WTC11 (cell line): ENCODE measurements around the gene HCFC2. TPM values are rescaled to one million over a fixed set of nuclear protein-coding genes. Genes with fewer than 3 reads are reported as not detected.

ENCODE experiments used
- ATAC-seq: fragments of 200-7000 bp; cut with Tn5 transposase; 2 replicates; pipeline ENCODE4 v1.10.0; 2021; ENCODE audit warnings: mild to moderate bottlenecking, moderate library complexity
- CTCF ChIA-PET: fragments of 300-600 bp; sonication (Branson Sonifier 250); formaldehyde crosslinking; loops from one replicate; lab custom pipeline; 2021; ENCODE audit warnings: antibody characterized with exemption; lab: Charles Lee
- POLR2A ChIA-PET: fragments of 350-600 bp; sonication (Branson Sonifier 250); formaldehyde crosslinking; loops from one replicate; lab custom pipeline; 2021; ENCODE audit warnings: antibody characterized with exemption; lab: Charles Lee
- DNase-seq: peaks from one replicate; pipeline ENCODE4 v3.0.0; 2021; ENCODE audit warnings: low spot score
- H3K27ac Mint-ChIP-seq: 2 replicates; pipeline ENCODE4 v1.8.0; 2021; ENCODE audit warnings: mixed read lengths
- H3K27me3 Mint-ChIP-seq: 2 replicates; pipeline ENCODE4 v1.8.0; 2021; ENCODE audit warnings: low read depth, mild to moderate bottlenecking, moderate library complexity, mixed read lengths
- H3K36me3 Mint-ChIP-seq: 2 replicates; pipeline ENCODE4 v1.8.0; 2021; ENCODE audit warnings: mixed read lengths
- H3K4me1 Mint-ChIP-seq: 2 replicates; pipeline ENCODE4 v1.8.0; 2022; ENCODE audit warnings: mixed read lengths
- H3K4me3 Mint-ChIP-seq: 2 replicates; pipeline ENCODE4 v1.8.0; 2021; ENCODE audit warnings: mild to moderate bottlenecking, moderate library complexity, mixed read lengths
- H3K9me3 Mint-ChIP-seq: 2 replicates; pipeline ENCODE4 v1.8.0; 2021; ENCODE audit warnings: mixed read lengths
- FOXJ3 ChIP-seq: sonication (generic); formaldehyde crosslinking; IDR thresholded peaks from 2 replicates; pipeline ENCODE4 v1.9.0; 2021; ENCODE audit warnings: missing genetic modification reagents, mild to moderate bottlenecking, borderline replicate concordance
- HMGA2 ChIP-seq: fragments of 250-450 bp; sonication (Bioruptor Pico); IDR thresholded peaks from 2 replicates; pipeline ENCODE4 v1.4.0; 2021; ENCODE audit warnings: mild to moderate bottlenecking, moderate library complexity
- NFATC4 ChIP-seq: fragments of 250-450 bp; sonication (Bioruptor Pico); IDR thresholded peaks from 2 replicates; pipeline ENCODE4 v1.9.0; 2021; ENCODE audit warnings: mild to moderate bottlenecking
- RELA ChIP-seq: sonication (generic); formaldehyde crosslinking; IDR thresholded peaks from 2 replicates; pipeline ENCODE4 v1.8.1; 2022; ENCODE audit warnings: missing genetic modification reagents, mild to moderate bottlenecking, borderline replicate concordance
- SMAD3 ChIP-seq: sonication (generic); formaldehyde crosslinking; IDR thresholded peaks from 2 replicates; pipeline ENCODE4 v1.8.0; 2022; ENCODE audit warnings: missing genetic modification reagents, mild to moderate bottlenecking, borderline replicate concordance
- SOX15 ChIP-seq: fragments of 250-450 bp; sonication (Bioruptor Pico); IDR thresholded peaks from 2 replicates; pipeline ENCODE4 v1.9.0; 2021; ENCODE audit warnings: mild to moderate bottlenecking
- TP53 ChIP-seq: sonication (generic); formaldehyde crosslinking; IDR thresholded peaks from 2 replicates; pipeline ENCODE4 v1.8.1; 2023; ENCODE audit warnings: mild to moderate bottlenecking, missing genetic modification reagents
- total RNA-seq: library from RNA; stranded (reverse); gene quantifications from 3 replicates; pipeline ENCODE4 v1.2.3, GENCODE V29; 2021
- TF ChIP-seq, protein P1 (sequence below): sonication (generic); formaldehyde crosslinking; IDR thresholded peaks from 2 replicates; pipeline ENCODE4 v1.8.1; 2023; ENCODE audit warnings: mild to moderate bottlenecking, missing genetic modification reagents, moderate library complexity
- TF ChIP-seq, protein P2 (sequence below): sonication (generic); formaldehyde crosslinking; IDR thresholded peaks from 2 replicates; pipeline ENCODE4 v1.8.1; 2023; ENCODE audit warnings: mild to moderate bottlenecking, moderate library complexity, missing genetic modification reagents
- TF ChIP-seq, protein P3 (sequence below): sonication (generic); formaldehyde crosslinking; IDR thresholded peaks from 2 replicates; pipeline ENCODE4 v1.8.1; 2022; ENCODE audit warnings: low read depth, mild to moderate bottlenecking, moderate library complexity, missing genetic modification reagents, borderline replicate concordance
- TF ChIP-seq, protein P4 (sequence below): sonication (generic); formaldehyde crosslinking; IDR thresholded peaks from 2 replicates; pipeline ENCODE4 v1.8.0; 2022; ENCODE audit warnings: mild to moderate bottlenecking, missing genetic modification reagents
- TF ChIP-seq, protein P5 (sequence below): fragments of 250-450 bp; sonication (Bioruptor Pico); IDR thresholded peaks from 2 replicates; pipeline ENCODE4 v1.9.0; 2021; ENCODE audit warnings: mild to moderate bottlenecking
- TF ChIP-seq, protein P6 (sequence below): sonication (generic); formaldehyde crosslinking; IDR thresholded peaks from 2 replicates; pipeline ENCODE4 v1.8.1; 2023; ENCODE audit warnings: mild to moderate bottlenecking, missing genetic modification reagents, borderline replicate concordance
- TF ChIP-seq, protein P7 (sequence below): sonication (generic); formaldehyde crosslinking; IDR thresholded peaks from 2 replicates; pipeline ENCODE4 v1.8.1; 2022; ENCODE audit warnings: missing genetic modification reagents, borderline replicate concordance

HCFC2 gene
- total RNA-seq, 1 experiment from 2014 or later = 1.6 TPM

DNA sequence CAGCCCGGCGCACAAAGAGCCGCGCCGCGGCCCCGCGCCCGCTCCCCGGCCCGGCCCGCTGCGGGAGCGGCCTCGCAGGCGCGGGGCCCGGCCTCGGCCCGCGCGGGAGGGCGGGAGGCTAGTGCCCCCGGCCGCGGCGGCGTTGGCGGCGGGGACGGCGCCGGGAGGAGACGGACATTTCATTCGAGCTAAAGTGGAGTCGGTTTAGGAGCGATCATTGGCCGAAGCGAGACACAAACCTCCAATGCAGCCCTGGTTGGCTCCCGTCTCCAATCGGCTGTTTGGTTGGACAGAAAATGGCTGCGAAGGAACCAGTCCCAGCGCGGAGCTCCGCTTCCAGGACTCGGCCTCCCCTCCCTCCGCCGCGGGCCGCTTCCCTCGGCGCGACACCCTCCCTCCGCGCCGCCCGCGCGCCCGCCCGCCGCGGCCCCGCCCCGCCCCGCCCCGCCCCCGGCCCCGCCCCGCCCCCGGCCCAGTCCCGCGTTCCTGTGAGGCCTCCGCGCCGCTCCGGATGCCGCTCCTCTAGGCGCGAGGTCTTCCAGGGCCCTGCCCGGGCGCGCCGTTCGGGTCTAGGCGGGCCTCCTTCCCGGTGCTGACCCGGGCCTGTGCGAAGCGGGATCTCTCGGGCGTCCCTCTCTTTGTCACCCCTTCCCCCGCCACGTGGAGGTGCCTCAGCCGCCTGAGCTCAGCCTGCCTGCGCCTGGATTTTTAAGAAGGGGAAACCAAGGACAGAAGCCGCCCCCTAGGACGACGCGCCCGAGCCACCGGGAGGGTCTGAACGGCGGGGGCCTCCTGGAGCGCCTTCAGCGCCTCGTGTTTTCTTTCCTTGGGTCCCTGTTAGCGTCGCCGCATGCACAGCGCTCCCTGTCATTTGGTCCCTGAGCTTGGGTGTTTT, 73.8 kb downstream of the HCFC2 start, which contains the start of gene NFYB (continued):
- TF ChIP-seq, protein P1, sequence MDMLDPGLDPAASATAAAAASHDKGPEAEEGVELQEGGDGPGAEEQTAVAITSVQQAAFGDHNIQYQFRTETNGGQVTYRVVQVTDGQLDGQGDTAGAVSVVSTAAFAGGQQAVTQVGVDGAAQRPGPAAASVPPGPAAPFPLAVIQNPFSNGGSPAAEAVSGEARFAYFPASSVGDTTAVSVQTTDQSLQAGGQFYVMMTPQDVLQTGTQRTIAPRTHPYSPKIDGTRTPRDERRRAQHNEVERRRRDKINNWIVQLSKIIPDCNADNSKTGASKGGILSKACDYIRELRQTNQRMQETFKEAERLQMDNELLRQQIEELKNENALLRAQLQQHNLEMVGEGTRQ (CRISPR knock-in tag) = no peak
- TF ChIP-seq SOX15 (CRISPR knock-in tag) = no peak
- TF ChIP-seq, protein P2, sequence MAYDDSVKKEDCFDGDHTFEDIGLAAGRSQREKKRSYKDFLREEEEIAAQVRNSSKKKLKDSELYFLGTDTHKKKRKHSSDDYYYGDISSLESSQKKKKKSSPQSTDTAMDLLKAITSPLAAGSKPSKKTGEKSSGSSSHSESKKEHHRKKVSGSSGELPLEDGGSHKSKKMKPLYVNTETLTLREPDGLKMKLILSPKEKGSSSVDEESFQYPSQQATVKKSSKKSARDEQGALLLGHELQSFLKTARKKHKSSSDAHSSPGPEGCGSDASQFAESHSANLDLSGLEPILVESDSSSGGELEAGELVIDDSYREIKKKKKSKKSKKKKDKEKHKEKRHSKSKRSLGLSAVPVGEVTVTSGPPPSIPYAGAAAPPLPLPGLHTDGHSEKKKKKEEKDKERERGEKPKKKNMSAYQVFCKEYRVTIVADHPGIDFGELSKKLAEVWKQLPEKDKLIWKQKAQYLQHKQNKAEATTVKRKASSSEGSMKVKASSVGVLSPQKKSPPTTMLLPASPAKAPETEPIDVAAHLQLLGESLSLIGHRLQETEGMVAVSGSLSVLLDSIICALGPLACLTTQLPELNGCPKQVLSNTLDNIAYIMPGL (CRISPR knock-in tag) = peak; percentile 40; the same call in 1 of the 2 replicates
- TF ChIP-seq SMAD3 (CRISPR knock-in tag) = 0 out of 2 replicates have a peak, but pooled peaks have one; percentile 29

DNA sequence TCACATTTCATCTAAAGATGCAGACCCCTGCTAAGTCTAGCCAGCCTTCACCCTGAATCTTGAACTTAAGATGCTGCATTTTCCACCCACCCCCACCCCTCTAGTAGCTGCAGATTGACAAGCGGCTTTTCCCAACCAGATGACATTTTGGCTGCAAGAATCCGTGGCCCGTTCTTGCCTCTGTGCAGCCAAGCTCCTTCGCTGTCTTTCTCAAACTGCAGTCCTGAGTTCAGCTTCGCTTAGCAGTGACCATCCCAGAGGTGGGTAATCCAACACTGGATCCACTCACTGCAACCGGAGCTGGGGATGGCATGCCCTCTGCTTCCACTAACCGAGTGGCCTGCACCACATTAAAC, 74.4 kb downstream of the HCFC2 start:
- ChIA-PET POLR2A (interaction anchor here (0.6 to 2.2 kb wide), 4 partner anchors 36 to 571 kb away, joined by 3 to 16 read pairs (median 4); partner anchors contain the start of gene HSP90B1), CTCF (interaction anchor here (0.5 to 1.6 kb wide), 8 partner anchors 30 to 213 kb away, joined by 3 to 11 read pairs (median 4); no protein-coding TSS in a partner anchor)
- ATAC-seq = no peak
- H3K36me3 Mint-ChIP-seq = no peaks in the 10 kb centered on the region
- TF ChIP-seq SOX15 (CRISPR knock-in tag) = no peak
- TF ChIP-seq, protein P3, sequence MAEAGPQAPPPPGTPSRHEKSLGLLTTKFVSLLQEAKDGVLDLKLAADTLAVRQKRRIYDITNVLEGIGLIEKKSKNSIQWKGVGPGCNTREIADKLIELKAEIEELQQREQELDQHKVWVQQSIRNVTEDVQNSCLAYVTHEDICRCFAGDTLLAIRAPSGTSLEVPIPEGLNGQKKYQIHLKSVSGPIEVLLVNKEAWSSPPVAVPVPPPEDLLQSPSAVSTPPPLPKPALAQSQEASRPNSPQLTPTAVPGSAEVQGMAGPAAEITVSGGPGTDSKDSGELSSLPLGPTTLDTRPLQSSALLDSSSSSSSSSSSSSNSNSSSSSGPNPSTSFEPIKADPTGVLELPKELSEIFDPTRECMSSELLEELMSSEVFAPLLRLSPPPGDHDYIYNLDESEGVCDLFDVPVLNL (CRISPR knock-in tag) = no peak
- TF ChIP-seq NFATC4 (CRISPR knock-in tag) = no peak
- TF ChIP-seq, protein P2 (CRISPR knock-in tag) = no peak
- TF ChIP-seq FOXJ3 = no peak
- TF ChIP-seq, protein P4, sequence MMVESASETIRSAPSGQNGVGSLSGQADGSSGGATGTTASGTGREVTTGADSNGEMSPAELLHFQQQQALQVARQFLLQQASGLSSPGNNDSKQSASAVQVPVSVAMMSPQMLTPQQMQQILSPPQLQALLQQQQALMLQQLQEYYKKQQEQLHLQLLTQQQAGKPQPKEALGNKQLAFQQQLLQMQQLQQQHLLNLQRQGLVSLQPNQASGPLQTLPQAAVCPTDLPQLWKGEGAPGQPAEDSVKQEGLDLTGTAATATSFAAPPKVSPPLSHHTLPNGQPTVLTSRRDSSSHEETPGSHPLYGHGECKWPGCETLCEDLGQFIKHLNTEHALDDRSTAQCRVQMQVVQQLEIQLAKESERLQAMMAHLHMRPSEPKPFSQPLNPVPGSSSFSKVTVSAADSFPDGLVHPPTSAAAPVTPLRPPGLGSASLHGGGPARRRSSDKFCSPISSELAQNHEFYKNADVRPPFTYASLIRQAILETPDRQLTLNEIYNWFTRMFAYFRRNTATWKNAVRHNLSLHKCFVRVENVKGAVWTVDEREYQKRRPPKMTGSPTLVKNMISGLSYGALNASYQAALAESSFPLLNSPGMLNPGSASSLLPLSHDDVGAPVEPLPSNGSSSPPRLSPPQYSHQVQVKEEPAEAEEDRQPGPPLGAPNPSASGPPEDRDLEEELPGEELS (CRISPR knock-in tag) = no peak
- TF ChIP-seq HMGA2 = no peak
- TF ChIP-seq, protein P5, sequence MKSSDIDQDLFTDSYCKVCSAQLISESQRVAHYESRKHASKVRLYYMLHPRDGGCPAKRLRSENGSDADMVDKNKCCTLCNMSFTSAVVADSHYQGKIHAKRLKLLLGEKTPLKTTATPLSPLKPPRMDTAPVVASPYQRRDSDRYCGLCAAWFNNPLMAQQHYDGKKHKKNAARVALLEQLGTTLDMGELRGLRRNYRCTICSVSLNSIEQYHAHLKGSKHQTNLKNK (CRISPR knock-in tag) = no peak
- TF ChIP-seq, protein P6, sequence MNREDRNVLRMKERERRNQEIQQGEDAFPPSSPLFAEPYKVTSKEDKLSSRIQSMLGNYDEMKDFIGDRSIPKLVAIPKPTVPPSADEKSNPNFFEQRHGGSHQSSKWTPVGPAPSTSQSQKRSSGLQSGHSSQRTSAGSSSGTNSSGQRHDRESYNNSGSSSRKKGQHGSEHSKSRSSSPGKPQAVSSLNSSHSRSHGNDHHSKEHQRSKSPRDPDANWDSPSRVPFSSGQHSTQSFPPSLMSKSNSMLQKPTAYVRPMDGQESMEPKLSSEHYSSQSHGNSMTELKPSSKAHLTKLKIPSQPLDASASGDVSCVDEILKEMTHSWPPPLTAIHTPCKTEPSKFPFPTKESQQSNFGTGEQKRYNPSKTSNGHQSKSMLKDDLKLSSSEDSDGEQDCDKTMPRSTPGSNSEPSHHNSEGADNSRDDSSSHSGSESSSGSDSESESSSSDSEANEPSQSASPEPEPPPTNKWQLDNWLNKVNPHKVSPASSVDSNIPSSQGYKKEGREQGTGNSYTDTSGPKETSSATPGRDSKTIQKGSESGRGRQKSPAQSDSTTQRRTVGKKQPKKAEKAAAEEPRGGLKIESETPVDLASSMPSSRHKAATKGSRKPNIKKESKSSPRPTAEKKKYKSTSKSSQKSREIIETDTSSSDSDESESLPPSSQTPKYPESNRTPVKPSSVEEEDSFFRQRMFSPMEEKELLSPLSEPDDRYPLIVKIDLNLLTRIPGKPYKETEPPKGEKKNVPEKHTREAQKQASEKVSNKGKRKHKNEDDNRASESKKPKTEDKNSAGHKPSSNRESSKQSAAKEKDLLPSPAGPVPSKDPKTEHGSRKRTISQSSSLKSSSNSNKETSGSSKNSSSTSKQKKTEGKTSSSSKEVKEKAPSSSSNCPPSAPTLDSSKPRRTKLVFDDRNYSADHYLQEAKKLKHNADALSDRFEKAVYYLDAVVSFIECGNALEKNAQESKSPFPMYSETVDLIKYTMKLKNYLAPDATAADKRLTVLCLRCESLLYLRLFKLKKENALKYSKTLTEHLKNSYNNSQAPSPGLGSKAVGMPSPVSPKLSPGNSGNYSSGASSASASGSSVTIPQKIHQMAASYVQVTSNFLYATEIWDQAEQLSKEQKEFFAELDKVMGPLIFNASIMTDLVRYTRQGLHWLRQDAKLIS = no peak
- no peak for TF ChIP-seq TP53 (CRISPR knock-in tag)
- no peak for TF ChIP-seq RELA (CRISPR knock-in tag)
- TF ChIP-seq, protein P7, sequence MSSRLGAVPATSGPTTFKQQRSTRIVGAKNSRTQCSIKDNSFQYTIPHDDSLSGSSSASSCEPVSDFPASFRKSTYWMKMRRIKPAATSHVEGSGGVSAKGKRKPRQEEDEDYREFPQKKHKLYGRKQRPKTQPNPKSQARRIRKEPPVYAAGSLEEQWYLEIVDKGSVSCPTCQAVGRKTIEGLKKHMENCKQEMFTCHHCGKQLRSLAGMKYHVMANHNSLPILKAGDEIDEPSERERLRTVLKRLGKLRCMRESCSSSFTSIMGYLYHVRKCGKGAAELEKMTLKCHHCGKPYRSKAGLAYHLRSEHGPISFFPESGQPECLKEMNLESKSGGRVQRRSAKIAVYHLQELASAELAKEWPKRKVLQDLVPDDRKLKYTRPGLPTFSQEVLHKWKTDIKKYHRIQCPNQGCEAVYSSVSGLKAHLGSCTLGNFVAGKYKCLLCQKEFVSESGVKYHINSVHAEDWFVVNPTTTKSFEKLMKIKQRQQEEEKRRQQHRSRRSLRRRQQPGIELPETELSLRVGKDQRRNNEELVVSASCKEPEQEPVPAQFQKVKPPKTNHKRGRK (CRISPR knock-in tag) = no peak
- peak; percentile 12 for DNase-seq
- peaks cover 20% of the 10 kb centered on the region for H3K4me1 Mint-ChIP-seq
- H3K4me3 Mint-ChIP-seq = peak overlapping the region; percentile 57
- H3K27ac Mint-ChIP-seq = no peak overlapping the region
- H3K9me3 Mint-ChIP-seq = no peaks in the 10 kb centered on the region
- peaks cover 29% of the 10 kb centered on the region for H3K27me3 Mint-ChIP-seq
